K562 (cell line): ENCODE results near the gene SUPT5H. TPM values are rescaled to one million over a fixed set of nuclear protein-coding genes. Genes with fewer than 3 reads are reported as not detected.

ENCODE experiments used
- BRF1 ChIP-seq: IDR thresholded peaks from 3 replicates; pipeline ENCODE4 v1.6.1; 2011; ENCODE audit warnings: borderline replicate concordance, mild to moderate bottlenecking; ENCODE audit not compliant: insufficient read length; ENCODE audit errors: extremely low read depth
- CBX5 ChIP-seq: IDR thresholded peaks from 2 replicates; pipeline ENCODE4 v1.6.1; 2014; ENCODE audit warnings: low read depth, borderline replicate concordance
- CHD7 ChIP-seq: fragments of 200-600 bp; sonication (generic); IDR thresholded peaks from one replicate; pipeline ENCODE4 v1.6.1; 2012; ENCODE audit warnings: mild to moderate bottlenecking, low read depth, low read length, inconsistent platforms
- ETS1 ChIP-seq: conservative IDR thresholded peaks from 2 replicates; pipeline ENCODE4 v1.6.1; 2011; ENCODE audit warnings: low read depth, mild to moderate bottlenecking, low read length; ENCODE audit not compliant: control insufficient read depth
- FOXO4 ChIP-seq: fragments of 450-650 bp; formaldehyde crosslinking; IDR thresholded peaks from 2 replicates; pipeline ENCODE4 v1.4.0; 2020; ENCODE audit warnings: mild to moderate bottlenecking, moderate library complexity
- GABPB1 ChIP-seq: sonication (generic); formaldehyde crosslinking; IDR thresholded peaks from 2 replicates; pipeline ENCODE4 v1.8.0; 2022; ENCODE audit warnings: mild to moderate bottlenecking, missing genetic modification reagents
- JUND ChIP-seq, 2 experiments: IDR thresholded peaks; 2 replicates in 1 of 2; 3 replicates in 1 of 2; pipeline ENCODE4 v1.6.1; 2011; ENCODE audit warnings: borderline replicate concordance in 2 of 2, low read depth in 2 of 2, low read length in 2 of 2, improper control_type of control experiment in 1 of 2, missing biosample characterization in 1 of 2, missing genetic modification characterization in 1 of 2, missing genetic modification reagents in 1 of 2
- SRSF9 ChIP-seq: fragments of 200-400 bp; formaldehyde crosslinking; IDR thresholded peaks from 2 replicates; pipeline ENCODE4 v1.6.1; 2017; ENCODE audit warnings: low read depth, low read length, borderline replicate concordance
- TFAP4 ChIP-seq: sonication (generic); formaldehyde crosslinking; IDR thresholded peaks from 2 replicates; pipeline ENCODE4 v1.8.0; 2022; ENCODE audit warnings: missing genetic modification reagents, mild to moderate bottlenecking, moderate library complexity, borderline replicate concordance
- ZC3H8 ChIP-seq: fragments of 450-650 bp; IDR thresholded peaks from 2 replicates; pipeline ENCODE4 v1.6.1; 2017
- polyA plus RNA-seq, 8 experiments: library from polyadenylated mRNA; depleted of rRNA in 4 of 8; stranded (reverse) in 5 of 8; unstranded in 3 of 8; fragments of >200 nt; fragmentation: Nextera tagmentation in 2 of 8; fragmentation: Illumina TruSeq in 1 of 8; extraction: Ambion mirVana in 2 of 8; extraction: Trizol in 1 of 8; gene quantifications; 2 replicates each; pipeline versions ENCODE4 v1.2.1 to v1.2.3, GENCODE V29; 2011 to 2014; ENCODE audit warnings: inconsistent platforms in 1 of 8, missing spikeins in 1 of 8
- total RNA-seq, 7 experiments: library from RNA; depleted of rRNA in 6 of 7; stranded (reverse); fragments of >200 nt in 6 of 7; fragmentation: Illumina TruSeq in 2 of 7; extraction: Trizol in 2 of 7; gene quantifications; 2 replicates each; pipeline versions ENCODE4 v1.2.1 to v1.2.3, GENCODE V29; 2011 to 2021; ENCODE audit warnings: low replicate concordance in 1 of 7

Gene SUPT5H
- total and polyA plus RNA-seq, 9 of the 15 experiments (the other 6 are each of a cell fraction or from before 2014, with no cell fraction given), result 13.3 to 85.9 (median 35.9) TPM

- TF ChIP-seq ETS1 (no peak), BRF1 (no peak), TFAP4 (CRISPR knock-in tag) (no peak), FOXO4 (CRISPR knock-in tag) (no peak), CHD7 (no peak), SRSF9 (no peak), JUND (IDR thresholded peaks at IDR 0.05; ENCODE audit: borderline replicate concordance, low read depth, low read length) (peak; percentile 89; the same call in 1 of the 2 replicates), JUND (tag; IDR thresholded peaks at IDR 0.05; ENCODE audit: borderline replicate concordance, low read depth, low read length) (no peak), CBX5 (no peak), ZC3H8 (no peak), GABPB1 (no peak)
Measured at GRCh38 chr19:39401549-39402345, 43.6 kb upstream of the SUPT5H start (continued).
